ENCODE measurements around the gene SDC1.
"Not testable (repeated sequence)": the region's sequence is repeated elsewhere in the genome, so short reads cannot be mapped to it uniquely, and the experiment has no call there.

SDC1 gene

DNA sequence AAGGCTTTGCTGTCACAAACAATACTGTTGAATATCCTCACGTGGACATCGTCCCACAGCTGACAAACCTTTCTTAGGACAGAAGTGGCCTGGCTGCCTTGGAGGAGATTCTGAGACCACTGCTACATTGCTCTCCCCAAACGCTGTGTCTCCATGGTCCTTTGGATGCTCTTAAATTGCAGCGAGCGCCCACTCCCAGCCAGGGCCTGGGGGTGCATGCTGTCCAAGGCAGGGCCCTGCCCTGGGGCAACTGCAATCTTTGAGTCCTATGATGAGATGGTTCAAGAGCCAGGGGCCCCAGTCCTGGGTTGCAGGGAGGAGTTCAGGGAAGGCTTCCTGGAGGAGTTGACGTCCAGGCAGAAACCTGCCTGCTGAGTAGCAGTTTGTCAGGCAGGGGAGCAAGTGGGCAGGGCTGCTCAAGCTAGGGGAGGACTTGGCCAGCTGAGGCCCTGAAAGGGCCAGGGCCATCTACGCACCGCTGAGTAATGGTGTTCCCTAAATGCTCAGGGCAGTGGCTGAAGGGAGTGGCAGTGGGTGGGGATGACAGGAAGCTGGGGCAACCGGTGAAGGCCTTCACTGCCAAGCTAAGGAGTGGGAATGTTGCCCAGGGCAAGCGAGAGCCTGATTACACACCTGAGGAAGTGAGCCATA is 10.8 kb upstream of the SDC1 start:
- DNase-seq (ENCODE audit: low read depth) = no peak
- TF ChIP-seq, protein P1, sequence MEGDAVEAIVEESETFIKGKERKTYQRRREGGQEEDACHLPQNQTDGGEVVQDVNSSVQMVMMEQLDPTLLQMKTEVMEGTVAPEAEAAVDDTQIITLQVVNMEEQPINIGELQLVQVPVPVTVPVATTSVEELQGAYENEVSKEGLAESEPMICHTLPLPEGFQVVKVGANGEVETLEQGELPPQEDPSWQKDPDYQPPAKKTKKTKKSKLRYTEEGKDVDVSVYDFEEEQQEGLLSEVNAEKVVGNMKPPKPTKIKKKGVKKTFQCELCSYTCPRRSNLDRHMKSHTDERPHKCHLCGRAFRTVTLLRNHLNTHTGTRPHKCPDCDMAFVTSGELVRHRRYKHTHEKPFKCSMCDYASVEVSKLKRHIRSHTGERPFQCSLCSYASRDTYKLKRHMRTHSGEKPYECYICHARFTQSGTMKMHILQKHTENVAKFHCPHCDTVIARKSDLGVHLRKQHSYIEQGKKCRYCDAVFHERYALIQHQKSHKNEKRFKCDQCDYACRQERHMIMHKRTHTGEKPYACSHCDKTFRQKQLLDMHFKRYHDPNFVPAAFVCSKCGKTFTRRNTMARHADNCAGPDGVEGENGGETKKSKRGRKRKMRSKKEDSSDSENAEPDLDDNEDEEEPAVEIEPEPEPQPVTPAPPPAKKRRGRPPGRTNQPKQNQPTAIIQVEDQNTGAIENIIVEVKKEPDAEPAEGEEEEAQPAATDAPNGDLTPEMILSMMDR (conservative IDR thresholded peaks at IDR 0.05; ENCODE audit: low read depth, low read length) = no peak
- H3K4me3 ChIP-seq (ENCODE audit: low read length) = no peak overlapping the region

DNA sequence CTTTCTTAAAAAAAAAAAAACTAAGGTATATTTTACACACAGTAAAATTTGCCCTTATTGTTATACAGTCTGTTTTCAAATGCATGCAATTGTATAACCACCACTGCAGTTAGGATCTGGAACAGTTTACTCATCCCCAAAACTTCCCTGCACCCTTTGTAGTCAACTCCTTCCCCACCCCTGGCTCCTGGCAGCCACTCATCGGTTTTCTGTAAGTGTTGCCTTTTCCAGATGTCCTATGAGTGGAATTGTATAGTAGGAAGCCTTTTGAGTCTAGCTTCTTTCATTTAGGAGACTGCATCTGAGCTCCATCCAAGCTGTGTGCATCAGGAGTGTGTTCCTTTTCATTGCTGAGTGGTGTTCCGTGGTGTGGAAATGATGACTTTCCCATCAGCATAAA is 9.7 kb upstream of the SDC1 start:
- not testable (repeated sequence) for DNase-seq (ENCODE audit: low read depth); H3K4me3 ChIP-seq (ENCODE audit: low read length)

DNA sequence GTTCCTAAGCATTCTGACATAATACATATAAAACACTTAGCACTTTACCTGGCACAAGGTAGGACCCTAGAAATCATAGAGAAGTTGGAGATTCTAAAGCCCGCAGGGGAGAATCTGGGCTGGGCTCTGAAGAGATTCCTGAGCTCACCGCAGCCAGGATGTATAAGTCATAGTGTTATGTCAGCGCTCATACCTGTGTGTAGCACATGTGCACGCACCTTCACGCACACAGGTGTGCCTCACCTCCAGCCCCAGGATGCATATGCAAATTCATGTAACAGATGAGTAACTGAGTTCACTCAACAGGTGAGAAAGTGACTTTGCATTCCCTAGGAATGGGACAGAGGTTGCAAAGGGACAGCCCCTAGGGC is 7.9 kb upstream of the SDC1 start:
- H3K4me3 ChIP-seq (ENCODE audit: low read length) = no peak overlapping the region
- TF ChIP-seq, protein P1 (conservative IDR thresholded peaks at IDR 0.05; ENCODE audit: low read depth, low read length) = no peak
- no peak for DNase-seq (ENCODE audit: low read depth)

DNA sequence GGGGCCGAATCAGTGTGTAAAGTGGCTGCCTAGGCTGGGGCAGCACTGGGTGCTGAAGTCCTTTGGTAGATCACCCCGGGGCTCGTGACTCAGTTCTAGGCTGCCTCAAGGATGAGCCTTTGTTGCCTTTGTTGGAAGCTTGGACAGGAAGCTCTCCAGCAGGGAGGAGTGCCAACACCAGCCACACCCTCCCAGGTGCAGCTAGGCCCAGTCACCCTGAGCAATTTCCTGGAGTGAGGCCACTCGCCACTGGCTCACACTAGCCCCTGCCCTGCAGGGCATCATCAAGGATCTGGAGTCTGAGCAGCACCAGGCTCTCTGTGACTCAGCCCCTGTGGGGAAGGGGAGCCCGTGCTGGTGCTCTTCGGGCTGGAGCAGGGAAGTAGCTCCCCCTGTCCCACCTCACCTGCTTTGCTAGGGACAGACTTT is 6.7 kb upstream of the SDC1 start:
- TF ChIP-seq, protein P1 (conservative IDR thresholded peaks at IDR 0.05; ENCODE audit: low read depth, low read length) = no peak
- DNase-seq (ENCODE audit: low read depth) = no peak
- no peak overlapping the region for H3K4me3 ChIP-seq (ENCODE audit: low read length)

DNA sequence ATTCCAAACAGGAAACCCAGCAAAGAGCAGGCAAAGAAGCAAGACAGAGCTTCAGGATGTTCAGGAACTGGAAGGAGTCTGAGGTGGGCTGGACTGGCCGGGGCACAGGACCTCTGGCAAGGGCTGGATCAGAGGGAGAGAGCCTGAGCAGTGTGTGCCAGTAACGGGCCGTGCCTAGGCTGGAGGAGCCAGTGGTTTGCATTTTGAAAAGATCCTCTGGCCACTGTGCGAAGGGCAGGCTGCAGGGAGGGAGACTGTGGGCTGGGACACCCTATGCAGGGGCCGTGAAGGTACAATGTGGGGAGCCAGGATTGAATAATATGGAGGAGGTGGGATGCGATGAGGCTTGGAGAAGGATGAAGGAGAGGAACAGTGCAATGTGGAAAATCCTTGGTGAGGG is 6.2 kb upstream of the SDC1 start:
- TF ChIP-seq, protein P1 (conservative IDR thresholded peaks at IDR 0.05; ENCODE audit: low read depth, low read length) = no peak
- no peak for DNase-seq (ENCODE audit: low read depth)
- H3K4me3 ChIP-seq (ENCODE audit: low read length) = no peak overlapping the region

DNA sequence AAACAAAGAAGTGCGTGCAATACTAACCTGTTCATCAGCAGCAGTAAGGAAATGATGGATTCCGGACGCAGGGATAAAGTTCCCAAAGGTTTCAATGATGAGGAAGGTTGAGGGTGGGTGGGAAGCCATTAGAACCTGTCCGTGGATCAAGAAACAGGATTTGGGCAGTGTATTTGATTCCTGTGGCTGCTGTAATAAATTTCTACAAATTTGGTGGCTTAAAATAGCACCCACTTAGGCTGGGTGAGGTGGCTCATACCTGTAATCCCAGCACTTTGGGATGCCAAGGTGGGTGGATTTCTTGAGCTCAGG is 5.1 kb upstream of the SDC1 start:
- TF ChIP-seq, protein P1 (conservative IDR thresholded peaks at IDR 0.05; ENCODE audit: low read depth, low read length) = no peak
- no peak overlapping the region for H3K4me3 ChIP-seq (ENCODE audit: low read length)
- DNase-seq (ENCODE audit: low read depth) = no peak

DNA sequence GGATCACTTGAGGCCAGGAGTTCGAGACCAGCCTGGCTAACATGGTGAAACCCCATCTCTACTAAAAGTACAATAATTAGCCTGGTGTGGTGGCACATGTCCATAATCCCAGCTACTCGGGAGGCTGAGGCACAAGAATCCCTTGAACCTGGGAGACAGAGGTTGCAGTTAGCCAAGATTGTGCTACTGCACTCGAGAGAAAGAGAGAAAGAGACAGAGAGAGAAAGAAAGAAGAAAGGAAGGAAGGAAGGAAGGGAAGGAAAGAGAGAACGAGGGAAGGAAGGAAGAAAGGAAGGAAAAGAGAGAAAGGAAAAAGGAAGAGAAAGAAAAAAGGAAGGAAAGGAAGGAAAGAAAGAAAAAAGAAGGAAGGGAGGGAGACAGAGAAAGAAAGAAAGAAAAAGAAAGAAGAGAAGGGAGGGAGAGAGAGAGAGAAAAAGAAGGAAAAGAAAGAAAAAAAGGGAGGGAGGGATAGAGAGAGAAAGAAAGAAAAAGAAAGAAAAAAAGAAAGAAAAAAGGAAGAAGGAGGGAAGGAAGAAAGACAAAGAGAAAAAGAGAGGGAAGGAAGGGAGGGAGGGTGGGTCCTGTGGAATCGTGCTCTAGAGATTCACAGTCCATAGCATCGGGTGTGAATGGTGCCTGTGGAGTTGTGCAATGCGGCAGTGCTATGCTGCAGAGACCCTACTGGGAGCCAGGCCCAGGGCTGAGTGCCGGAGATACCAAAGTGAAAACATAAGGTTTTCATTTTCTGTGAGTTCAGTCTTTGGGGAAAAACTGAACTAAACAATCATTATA is 4.6 kb upstream of the SDC1 start:
- H3K4me3 ChIP-seq (ENCODE audit: low read length) = no peak overlapping the region
- no peak for DNase-seq (ENCODE audit: low read depth)
- TF ChIP-seq, protein P1 (conservative IDR thresholded peaks at IDR 0.05; ENCODE audit: low read depth, low read length) = no peak

Data from retinal pigment epithelial cell (primary cell).